Neutrophil (primary cell): ENCODE results near the gene FEZ2.

Source experiments
- H3K27ac ChIP-seq: fragments of 200-600 bp; sonication (generic); 2 replicates; pipeline ENCODE4 v1.5.1; 2016; ENCODE audit warnings: mild to moderate bottlenecking, moderate library complexity
- H3K27me3 ChIP-seq: fragments of 200-600 bp; sonication (generic); 2 replicates; pipeline ENCODE4 v1.6.0; 2016; ENCODE audit warnings: mild to moderate bottlenecking
- H3K36me3 ChIP-seq: fragments of 200-600 bp; sonication (generic); 2 replicates; pipeline ENCODE4 v1.5.1; 2017
- H3K4me1 ChIP-seq, 2 experiments: fragments of 200-600 bp in 1 of 2; sonication (generic) in 1 of 2; 1 replicate in 1 of 2; 2 replicates in 1 of 2; pipeline versions ENCODE4 v1.5.1 to v1.6.1; 2013 to 2016; ENCODE audit warnings: low read depth in 1 of 2, low read length in 1 of 2, mild to moderate bottlenecking in 1 of 2, moderate library complexity in 1 of 2; ENCODE audit not compliant: control insufficient read depth in 1 of 2, insufficient read depth in 1 of 2
- H3K4me3 ChIP-seq, 2 experiments: fragments of 200-600 bp in 1 of 2; sonication (generic) in 1 of 2; 1 replicate in 1 of 2; 2 replicates in 1 of 2; pipeline ENCODE4 v1.5.1; 2013 to 2016; ENCODE audit warnings: low read depth in 1 of 2, low read length in 1 of 2, mild to moderate bottlenecking in 1 of 2, moderate library complexity in 1 of 2
- H3K9me3 ChIP-seq: fragments of 200-600 bp; sonication (generic); 2 replicates; pipeline ENCODE4 v1.5.1; 2016
- CTCF ChIP-seq: fragments of 200-600 bp; sonication (generic); IDR thresholded peaks from 2 replicates; pipeline ENCODE4 v1.5.1; 2016; ENCODE audit warnings: antibody characterized with exemption

Gene FEZ2

GRCh38 chr2:36530178-36530982 is 67.6 kb downstream of the FEZ2 start:
- Histone ChIP-seq H3K36me3 (peaks cover 12% of the 10 kb centered on the region), H3K4me3 (no peak overlapping the region), H3K27ac (peak overlapping the region; percentile 56), H3K27me3 (no peaks in the 10 kb centered on the region), H3K4me1 (peaks cover 15 to 17% of the 10 kb centered on the region in 2 experiments), H3K9me3 (no peaks in the 10 kb centered on the region)
- no peak for TF ChIP-seq CTCF

- Histone ChIP-seq H3K27me3 (no peaks in the 10 kb centered on the region), H3K4me1 (peaks cover 15 to 17% of the 10 kb centered on the region in 2 experiments), H3K27ac (no peak overlapping the region), H3K9me3 (no peaks in the 10 kb centered on the region), H3K4me3 (no peak overlapping the region), H3K36me3 (peaks cover 15% of the 10 kb centered on the region)
- TF ChIP-seq CTCF, result no peak
These were observed 69.1 kb downstream of the FEZ2 start for GRCh38 chr2:36528766-36529392.

- H3K4me3 ChIP-seq, result no peak overlapping the region
- H3K4me1 ChIP-seq, result peaks cover 15 to 17% of the 10 kb centered on the region in 2 experiments
- H3K36me3 ChIP-seq, result peaks cover 17% of the 10 kb centered on the region
- H3K9me3 ChIP-seq, result no peaks in the 10 kb centered on the region
- no peaks in the 10 kb centered on the region for H3K27me3 ChIP-seq
- H3K27ac ChIP-seq, result no peak overlapping the region
- TF ChIP-seq CTCF, result no peak
These were observed 69.7 kb downstream of the FEZ2 start for GRCh38 chr2:36528274-36528673.

DNA sequence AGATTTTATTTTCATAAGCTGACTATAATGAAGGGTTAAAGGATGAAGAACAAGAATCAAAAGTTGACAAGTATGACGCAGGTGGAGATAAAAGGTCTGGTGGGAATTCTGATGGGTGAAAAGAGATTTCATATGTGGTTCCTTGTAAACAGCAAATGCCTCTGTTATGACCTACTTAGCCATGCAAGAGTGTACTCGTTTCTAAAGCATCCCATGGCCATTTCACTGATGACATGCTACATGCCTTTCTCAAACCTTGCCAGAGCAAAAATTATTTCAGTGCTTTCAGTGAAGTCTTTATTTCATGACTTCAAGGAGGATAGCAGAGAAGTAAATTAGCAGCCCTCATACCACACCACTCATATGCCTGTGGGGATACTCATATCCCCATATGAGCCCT is 71.7 kb downstream of the FEZ2 start:
- no peaks in the 10 kb centered on the region for H3K27me3 ChIP-seq
- H3K27ac ChIP-seq, result no peak overlapping the region
- no peak overlapping the region for H3K4me3 ChIP-seq
- peaks cover 20% of the 10 kb centered on the region for H3K36me3 ChIP-seq
- H3K4me1 ChIP-seq, result peaks cover 13 to 14% of the 10 kb centered on the region in 2 experiments
- TF ChIP-seq CTCF, result no peak
- no peaks in the 10 kb centered on the region for H3K9me3 ChIP-seq

GRCh38 chr2:36525245-36525644 is 72.7 kb downstream of the FEZ2 start:
- TF ChIP-seq CTCF, result no peak
- Histone ChIP-seq H3K27ac (no peak overlapping the region), H3K4me3 (no peak overlapping the region), H3K27me3 (no peaks in the 10 kb centered on the region), H3K9me3 (no peaks in the 10 kb centered on the region), H3K4me1 (peaks cover 7 to 9% of the 10 kb centered on the region in 2 experiments), H3K36me3 (peaks cover 20% of the 10 kb centered on the region)
